Endothelial cell of umbilical vein (primary cell): ENCODE data around the gene FSTL1. TPM values are rescaled to one million over a fixed set of nuclear protein-coding genes. Genes with fewer than 3 reads are reported as not detected.

Experiments
- BruUV-seq: library from RNA; stranded (reverse); fragments of 400-500 nt; replicated peaks from 2 replicates; lab custom pipeline; 2021; lab: Mats Ljungman, UMichigan
- CTCF ChIA-PET: fragments of 300-600, 350-600 bp; sonication (Branson Sonifier 250); formaldehyde crosslinking; loops from one replicate; lab custom pipeline; 2021; ENCODE audit warnings: antibody characterized with exemption, inconsistent platforms; lab: Charles Lee
- POLR2A ChIA-PET: fragments of 300-600, 350-600 bp; sonication (Branson Sonifier 250); formaldehyde crosslinking; loops from one replicate; lab custom pipeline; 2021; ENCODE audit warnings: antibody characterized with exemption, inconsistent platforms; lab: Charles Lee
- DNase-seq: peaks from one replicate; pipeline ENCODE4 v3.0.0-alpha.2; 2011; ENCODE audit warnings: low read depth, low spot score
- FAIRE-seq: peaks from 2 replicates; lab custom pipeline; 2011; peaks lifted over from hg19 to GRCh38; lab: Jason Lieb, UNC
- H2AFZ ChIP-seq: 2 replicates; pipeline ENCODE4 v1.6.0; 2012; ENCODE audit warnings: low read depth, low read length, control low read depth, inconsistent platforms
- H3K27ac ChIP-seq: 2 replicates; pipeline ENCODE4 v1.5.1; 2011; ENCODE audit warnings: low read depth, mild to moderate bottlenecking, control low read depth, low read length, moderate library complexity; ENCODE audit not compliant: insufficient read depth
- H3K27me3 ChIP-seq, 2 experiments: 2 replicates each; pipeline versions ENCODE4 v1.6.0 to v1.6.1; 2011; ENCODE audit warnings: low read length in 2 of 2, mixed read lengths in 1 of 2; ENCODE audit not compliant: control insufficient read depth in 2 of 2, insufficient read depth in 2 of 2
- H3K36me3 ChIP-seq, 2 experiments: 2 replicates in 1 of 2; 3 replicates in 1 of 2; pipeline ENCODE4 v1.5.1; 2011; ENCODE audit warnings: low read length in 2 of 2, mild to moderate bottlenecking in 1 of 2, moderate library complexity in 1 of 2; ENCODE audit not compliant: control insufficient read depth in 2 of 2, insufficient read depth in 2 of 2; ENCODE audit errors: extremely low read depth in 1 of 2
- H3K4me1 ChIP-seq: 3 replicates; pipeline ENCODE4 v1.5.1; 2011; ENCODE audit warnings: mild to moderate bottlenecking, low read length; ENCODE audit not compliant: control insufficient read depth, insufficient read depth; ENCODE audit errors: extremely low read depth
- H3K4me2 ChIP-seq: 2 replicates; pipeline ENCODE4 v1.6.1; 2011; ENCODE audit warnings: low read length, control low read depth, mixed read lengths; ENCODE audit not compliant: insufficient read depth
- H3K4me3 ChIP-seq, 3 experiments: fragments of 200-600 bp in 1 of 3; sonication (generic), shearing (Covaris generic) in 1 of 3; replicated peaks in 1 of 3; 2 replicates each; pipeline ENCODE4 v1.5.1; 2011 to 2016; ENCODE audit warnings: control low read depth in 3 of 3, low read length in 3 of 3, mild to moderate bottlenecking in 2 of 3, inconsistent platforms in 1 of 3, low read depth in 1 of 3, moderate library complexity in 1 of 3; ENCODE audit not compliant: insufficient read depth in 1 of 3
- H3K79me2 ChIP-seq: 2 replicates; pipeline ENCODE4 v1.6.0; 2012; ENCODE audit warnings: low read length, inconsistent platforms; ENCODE audit not compliant: control insufficient read depth, insufficient read depth
- H3K9ac ChIP-seq: replicated peaks from 2 replicates; pipeline ENCODE3; 2011; ENCODE audit warnings: low read length, control low read depth; ENCODE audit not compliant: insufficient read depth; ENCODE audit errors: extremely low read depth
- H3K9me1 ChIP-seq: replicated peaks from 3 replicates; pipeline ENCODE4 v1.6.0; 2011; ENCODE audit warnings: mild to moderate bottlenecking, low read length; ENCODE audit not compliant: control insufficient read depth, insufficient read depth; ENCODE audit errors: extremely low read depth
- H3K9me3 ChIP-seq: replicated peaks from 2 replicates; pipeline ENCODE4 v1.5.1; 2012; ENCODE audit warnings: low read length, inconsistent platforms; ENCODE audit not compliant: control insufficient read depth, insufficient read depth
- H4K20me1 ChIP-seq: replicated peaks from 2 replicates; pipeline ENCODE3; 2011; ENCODE audit warnings: mild to moderate bottlenecking, low read length; ENCODE audit not compliant: control insufficient read depth, insufficient read depth; ENCODE audit errors: extremely low read depth
- EZH2 ChIP-seq: IDR thresholded peaks from 2 replicates; pipeline ENCODE4 v1.6.1; 2012; ENCODE audit warnings: borderline replicate concordance, low read depth, mild to moderate bottlenecking, moderate library complexity, low read length, inconsistent platforms; ENCODE audit not compliant: severe bottlenecking
- FOS ChIP-seq: IDR thresholded peaks from 2 replicates; pipeline ENCODE4 v1.6.1; 2011; ENCODE audit warnings: mild to moderate bottlenecking, low read length, moderate library complexity, borderline replicate concordance; ENCODE audit not compliant: insufficient read depth
- GATA2 ChIP-seq: IDR thresholded peaks from 2 replicates; pipeline ENCODE4 v1.7.0; 2011; ENCODE audit warnings: low read depth, mild to moderate bottlenecking, moderate library complexity, mixed read lengths, low read length; ENCODE audit not compliant: insufficient read length, insufficient read depth
- JUN ChIP-seq: IDR thresholded peaks from 2 replicates; pipeline ENCODE4 v1.6.1; 2011; ENCODE audit warnings: borderline replicate concordance, low read depth; ENCODE audit not compliant: insufficient read length, insufficient read depth
- MYC ChIP-seq: IDR thresholded peaks from one replicate; pipeline ENCODE4 v1.6.1; 2011; ENCODE audit warnings: mild to moderate bottlenecking, low read depth, low read length
- POLR2A ChIP-seq: IDR thresholded peaks from 2 replicates; pipeline ENCODE4 v1.6.1; 2012; ENCODE audit warnings: low read depth, mild to moderate bottlenecking, control low read depth, low read length
- POLR2AphosphoS5 ChIP-seq: IDR thresholded peaks from 2 replicates; pipeline ENCODE4 v1.6.1; 2012; ENCODE audit warnings: low read depth, mild to moderate bottlenecking, control low read depth, low read length, moderate library complexity; ENCODE audit not compliant: insufficient read depth
- dilution Hi-C: fragments of 300-500 bp; cut with MboI; formaldehyde crosslinking; loops from one replicate; pipeline ENCODE4 v1.15.0; 2019; ENCODE audit warnings: low sequenced_read_pairs; ENCODE audit not compliant: extremely low pct_ligation_motif_present
- intact Hi-C: fragments of 100-400 bp; cut with micrococcal nuclease; formaldehyde crosslinking; loops from one replicate; pipeline ENCODE4 v1.10.0; 2022
- polyA plus RNA-seq, 4 experiments: library from polyadenylated mRNA; depleted of rRNA in 3 of 4; stranded (reverse) in 3 of 4; unstranded in 1 of 4; fragments of >200 nt; gene quantifications; 2 replicates each; pipeline versions ENCODE4 v1.2.1 to v1.2.3, GENCODE V29; 2011 to 2012; ENCODE audit warnings: missing spikeins in 1 of 4
- total RNA-seq: library from RNA; stranded (reverse); gene quantifications from 2 replicates; pipeline ENCODE4 v1.2.3, GENCODE V29; 2021
- TF ChIP-seq, protein P1 (sequence below), 2 donors: IDR thresholded peaks; 1 replicate in 1 of 2; 2 replicates in 1 of 2; pipeline ENCODE4 v1.5.1; 2011; ENCODE audit warnings: low read length in 2 of 2, mild to moderate bottlenecking in 2 of 2, moderate library complexity in 2 of 2, control low read depth in 1 of 2, inconsistent platforms in 1 of 2, low read depth in 1 of 2; ENCODE audit not compliant: insufficient read depth in 1 of 2; ENCODE audit errors: extremely low read depth in 1 of 2
- TF ChIP-seq, protein P2 (sequence below): IDR thresholded peaks from 2 replicates; pipeline ENCODE4 v1.6.1; 2011; ENCODE audit not compliant: insufficient read depth, insufficient read length

Gene FSTL1
- total and polyA plus RNA-seq, 2 donors (not counting 3 experiments of a cell fraction or from before 2014, with no cell fraction given) = 235 to 562 TPM

DNA sequence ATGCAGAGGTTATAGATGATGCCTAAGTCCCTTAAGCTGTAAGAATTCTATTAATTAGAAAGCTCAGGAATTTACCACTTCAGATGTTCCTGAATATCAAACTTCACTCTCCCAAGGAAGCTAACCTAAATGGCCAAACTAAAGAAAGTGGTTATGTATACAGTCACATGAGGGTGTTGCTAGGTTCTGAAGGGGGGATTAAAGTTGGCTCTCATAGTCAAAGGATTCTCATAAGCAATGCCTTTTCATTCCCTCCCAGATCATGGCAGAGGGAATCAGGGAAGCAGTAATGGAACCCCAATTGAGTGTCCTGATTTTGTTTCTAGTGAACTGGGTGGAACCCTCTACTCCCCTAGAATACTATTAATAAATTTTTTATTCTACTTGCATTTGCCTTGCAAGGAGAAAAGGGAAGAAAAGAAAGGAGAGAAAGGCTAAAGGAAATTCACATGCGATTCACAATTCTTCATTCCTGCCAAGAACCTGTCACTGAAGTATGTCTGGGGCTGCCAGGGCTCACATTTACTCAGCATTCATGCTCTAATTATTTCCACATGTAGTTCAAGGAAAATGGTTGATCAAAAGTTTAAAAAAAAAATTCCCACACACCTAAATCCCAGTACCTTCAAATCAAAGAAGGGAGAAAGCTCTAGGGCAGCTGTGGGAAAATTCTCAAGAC, 25.1 kb downstream of the FSTL1 start:
- dilution Hi-C loops (no loop called here), intact Hi-C loops (no loop called here)
- FAIRE-seq (no peak), DNase-seq (peak; percentile 78)
- no peak overlapping the region for H2AFZ ChIP-seq
- H3K4me2 ChIP-seq = no peak overlapping the region
- H3K27me3 ChIP-seq = no peaks in the 10 kb centered on the region
- H3K4me3 ChIP-seq = no peak overlapping the region
- H4K20me1 ChIP-seq = no peaks in the 10 kb centered on the region
- CTCF ChIA-PET = interaction anchor here (1.0 to 2.3 kb wide), 5 partner anchors 8 to 133 kb away, joined by 3 to 16 read pairs (median 7); no protein-coding TSS in a partner anchor
- H3K27ac ChIP-seq = no peak overlapping the region
- H3K79me2 ChIP-seq = peaks cover 44% of the 10 kb centered on the region
- H3K9me3 ChIP-seq = no peaks in the 10 kb centered on the region
- POLR2A ChIA-PET = no interaction called here
- peaks cover 6 to 8% of the 10 kb centered on the region in 2 experiments for H3K36me3 ChIP-seq
- H3K9ac ChIP-seq = no peak overlapping the region
- BruUV-seq = no TSS peak
- peaks cover 16% of the 10 kb centered on the region for H3K4me1 ChIP-seq
- TF ChIP-seq, protein P1, sequence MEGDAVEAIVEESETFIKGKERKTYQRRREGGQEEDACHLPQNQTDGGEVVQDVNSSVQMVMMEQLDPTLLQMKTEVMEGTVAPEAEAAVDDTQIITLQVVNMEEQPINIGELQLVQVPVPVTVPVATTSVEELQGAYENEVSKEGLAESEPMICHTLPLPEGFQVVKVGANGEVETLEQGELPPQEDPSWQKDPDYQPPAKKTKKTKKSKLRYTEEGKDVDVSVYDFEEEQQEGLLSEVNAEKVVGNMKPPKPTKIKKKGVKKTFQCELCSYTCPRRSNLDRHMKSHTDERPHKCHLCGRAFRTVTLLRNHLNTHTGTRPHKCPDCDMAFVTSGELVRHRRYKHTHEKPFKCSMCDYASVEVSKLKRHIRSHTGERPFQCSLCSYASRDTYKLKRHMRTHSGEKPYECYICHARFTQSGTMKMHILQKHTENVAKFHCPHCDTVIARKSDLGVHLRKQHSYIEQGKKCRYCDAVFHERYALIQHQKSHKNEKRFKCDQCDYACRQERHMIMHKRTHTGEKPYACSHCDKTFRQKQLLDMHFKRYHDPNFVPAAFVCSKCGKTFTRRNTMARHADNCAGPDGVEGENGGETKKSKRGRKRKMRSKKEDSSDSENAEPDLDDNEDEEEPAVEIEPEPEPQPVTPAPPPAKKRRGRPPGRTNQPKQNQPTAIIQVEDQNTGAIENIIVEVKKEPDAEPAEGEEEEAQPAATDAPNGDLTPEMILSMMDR (IDR thresholded peaks at IDR 0.05; ENCODE audit: extremely low read depth in 1 of 2, insufficient read depth in 1 of 2, low read depth in 1 of 2, low read length in 2 of 2) = no peak
- TF ChIP-seq EZH2 (no peak), MYC (no peak), FOS (no peak), POLR2A (no peak), GATA2 (no peak), POLR2AphosphoS5 (no peak), JUN (no peak)
- TF ChIP-seq, protein P2, sequence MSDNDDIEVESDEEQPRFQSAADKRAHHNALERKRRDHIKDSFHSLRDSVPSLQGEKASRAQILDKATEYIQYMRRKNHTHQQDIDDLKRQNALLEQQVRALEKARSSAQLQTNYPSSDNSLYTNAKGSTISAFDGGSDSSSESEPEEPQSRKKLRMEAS = no peak
- H3K9me1 ChIP-seq = no peaks in the 10 kb centered on the region
